OCI-LY7 (cell line): Measurements from ENCODE around the gene ZC3H12D. TPM values are rescaled to one million over a fixed set of nuclear protein-coding genes. Genes with fewer than 3 reads are reported as not detected.

ENCODE experiments used
- BruUV-seq: library from RNA; stranded (reverse); fragments of 400-500 nt; replicated peaks from 2 replicates; lab custom pipeline; 2021; lab: Mats Ljungman, UMichigan
- CTCF ChIA-PET: fragments of 300-600 bp; sonication (Branson Sonifier 250); formaldehyde crosslinking; loops from one replicate; lab custom pipeline; 2022; ENCODE audit warnings: antibody characterized with exemption; ENCODE audit not compliant: unreplicated experiment; lab: Charles Lee
- POLR2A ChIA-PET: fragments of 300-600 bp; sonication (Branson Sonifier 250); formaldehyde crosslinking; loops from one replicate; lab custom pipeline; 2022; ENCODE audit warnings: antibody characterized with exemption; lab: Charles Lee
- DNase-seq: peaks from one replicate; pipeline ENCODE4 v3.0.0-alpha.2; 2015; ENCODE audit warnings: low spot score
- H2AFZ ChIP-seq: fragments of 200-600 bp; sonication (generic), shearing (Covaris generic); 2 replicates; pipeline ENCODE4 v1.6.1; 2014; ENCODE audit warnings: mild to moderate bottlenecking, antibody characterized with exemption, low read length, moderate library complexity
- H3K27ac ChIP-seq: fragments of 200-600 bp; sonication (generic); 2 replicates; pipeline ENCODE4 v1.5.1; 2014; ENCODE audit warnings: mixed run types, low read depth, mild to moderate bottlenecking, moderate library complexity, low read length, inconsistent platforms; ENCODE audit not compliant: poor library complexity, severe bottlenecking
- H3K36me3 ChIP-seq: fragments of 200-600 bp; sonication (generic); 2 replicates; pipeline ENCODE4 v1.6.1; 2014; ENCODE audit warnings: mild to moderate bottlenecking, antibody characterized with exemption, low read length, moderate library complexity, mixed read lengths; ENCODE audit not compliant: insufficient read depth
- H3K4me1 ChIP-seq: fragments of 200-600 bp; sonication (generic); 2 replicates; pipeline ENCODE4 v1.5.1; 2014; ENCODE audit warnings: mild to moderate bottlenecking, low read length; ENCODE audit not compliant: insufficient read depth, poor library complexity, severe bottlenecking
- H3K4me2 ChIP-seq: fragments of 200-600 bp; sonication (generic); 2 replicates; pipeline ENCODE4 v1.6.1; 2014; ENCODE audit warnings: mild to moderate bottlenecking, low read length
- H3K4me3 ChIP-seq: fragments of 200-600 bp; sonication (generic); 2 replicates; pipeline ENCODE4 v1.5.1; 2014; ENCODE audit warnings: mild to moderate bottlenecking, low read depth, low read length; ENCODE audit not compliant: poor library complexity, severe bottlenecking
- H3K79me2 ChIP-seq: fragments of 200-600 bp; sonication (generic); 2 replicates; pipeline ENCODE4 v1.6.1; 2016; ENCODE audit warnings: low read depth, mild to moderate bottlenecking, low read length, moderate library complexity, mixed read lengths; ENCODE audit not compliant: insufficient read depth
- H3K9me2 ChIP-seq: fragments of 200-600 bp; sonication (generic); 2 replicates; pipeline ENCODE4 v1.6.1; 2016; ENCODE audit warnings: mild to moderate bottlenecking, low read length, mixed read lengths; ENCODE audit not compliant: insufficient read depth
- H3K9me3 ChIP-seq: fragments of 200-600 bp; sonication (generic); 2 replicates; pipeline ENCODE4 v1.6.1; 2014; ENCODE audit warnings: mild to moderate bottlenecking, mixed run types, low read length, mixed read lengths
- H4K20me1 ChIP-seq: fragments of 200-600 bp; sonication (generic); 2 replicates; pipeline ENCODE4 v1.6.1; 2014; ENCODE audit warnings: mild to moderate bottlenecking, antibody characterized with exemption, low read length, moderate library complexity, mixed read lengths; ENCODE audit not compliant: insufficient read depth
- EZH2phosphoT487 ChIP-seq: fragments of 200-600 bp; sonication (generic); IDR thresholded peaks from 2 replicates; pipeline ENCODE4 v1.6.1; 2018; ENCODE audit warnings: low read depth, borderline replicate concordance, mild to moderate bottlenecking, mixed run types, antibody characterized with exemption, low read length, moderate library complexity, mixed read lengths
- intact Hi-C: fragments of 100-400 bp; cut with micrococcal nuclease; formaldehyde crosslinking; loops from one replicate; pipeline ENCODE4 v1.10.0; 2022; ENCODE audit not compliant: unreplicated experiment
- total RNA-seq, 2 experiments: library from RNA; depleted of rRNA in 1 of 2; stranded (reverse); fragments of >200 nt in 1 of 2; shearing (Covaris generic) in 1 of 2; gene quantifications; 2 replicates each; pipeline ENCODE4 v1.2.3, GENCODE V29; 2014 to 2022
- TF ChIP-seq, protein P1 (sequence below): fragments of 200-600 bp; sonication (generic); conservative IDR thresholded peaks from 2 replicates; pipeline ENCODE4 v1.5.1; 2014; ENCODE audit warnings: mild to moderate bottlenecking, antibody characterized with exemption, low read length, moderate library complexity, mixed read lengths

Gene ZC3H12D
- total RNA-seq, 2 experiments from 2014 or later, result 12.8 to 22.6 TPM

DNA sequence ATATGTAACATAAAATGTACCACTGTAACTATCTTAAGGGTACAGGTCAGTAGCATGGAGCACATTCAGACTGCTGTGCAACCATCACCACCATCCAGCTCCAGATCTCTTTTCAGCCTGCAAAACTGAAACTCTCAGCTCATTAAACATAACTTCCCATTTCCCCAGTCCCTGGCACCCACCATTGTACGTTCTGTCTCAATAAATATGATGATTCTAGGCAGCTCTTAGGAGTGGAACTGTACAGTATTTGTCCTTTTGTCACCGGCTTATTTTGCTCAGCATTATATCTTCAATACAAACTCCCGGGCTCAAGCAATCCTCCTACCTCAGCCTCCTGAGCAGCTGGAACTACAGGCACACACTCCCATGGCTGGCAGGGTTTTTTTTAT is 1.5 kb downstream of the ZC3H12D start:
- Histone ChIP-seq H3K4me3 (peak overlapping the region; percentile 74), H4K20me1 (no peaks in the 10 kb centered on the region), H3K36me3 (peaks cover 15% of the 10 kb centered on the region; the same call in 1 of the 2 replicates), H2AFZ (peak overlapping the region; percentile 96; the same call in 1 of the 2 replicates), H3K79me2 (peaks cover 36% of the 10 kb centered on the region), H3K4me2 (peak overlapping the region; percentile 87), H3K9me2 (no peaks in the 10 kb centered on the region), H3K4me1 (peaks cover 69% of the 10 kb centered on the region), H3K9me3 (no peaks in the 10 kb centered on the region), H3K27ac (peak overlapping the region; percentile 99)
- intact Hi-C loops, result no loop called here
- TF ChIP-seq, protein P1, sequence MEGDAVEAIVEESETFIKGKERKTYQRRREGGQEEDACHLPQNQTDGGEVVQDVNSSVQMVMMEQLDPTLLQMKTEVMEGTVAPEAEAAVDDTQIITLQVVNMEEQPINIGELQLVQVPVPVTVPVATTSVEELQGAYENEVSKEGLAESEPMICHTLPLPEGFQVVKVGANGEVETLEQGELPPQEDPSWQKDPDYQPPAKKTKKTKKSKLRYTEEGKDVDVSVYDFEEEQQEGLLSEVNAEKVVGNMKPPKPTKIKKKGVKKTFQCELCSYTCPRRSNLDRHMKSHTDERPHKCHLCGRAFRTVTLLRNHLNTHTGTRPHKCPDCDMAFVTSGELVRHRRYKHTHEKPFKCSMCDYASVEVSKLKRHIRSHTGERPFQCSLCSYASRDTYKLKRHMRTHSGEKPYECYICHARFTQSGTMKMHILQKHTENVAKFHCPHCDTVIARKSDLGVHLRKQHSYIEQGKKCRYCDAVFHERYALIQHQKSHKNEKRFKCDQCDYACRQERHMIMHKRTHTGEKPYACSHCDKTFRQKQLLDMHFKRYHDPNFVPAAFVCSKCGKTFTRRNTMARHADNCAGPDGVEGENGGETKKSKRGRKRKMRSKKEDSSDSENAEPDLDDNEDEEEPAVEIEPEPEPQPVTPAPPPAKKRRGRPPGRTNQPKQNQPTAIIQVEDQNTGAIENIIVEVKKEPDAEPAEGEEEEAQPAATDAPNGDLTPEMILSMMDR, result no peak
- TF ChIP-seq EZH2phosphoT487, result no peak
- DNase-seq, result peak; percentile 52
- ChIA-PET POLR2A (interaction anchor here (0.6 to 4.6 kb wide), 12 partner anchors 19 to 417 kb away, joined by 3 to 16 read pairs (median 3); partner anchors contain the start of gene PPIL4), CTCF (interaction anchor here (1.0 to 1.7 kb wide), 4 partner anchors 9 to 167 kb away, joined by 3 to 7 read pairs (median 3); no protein-coding TSS in a partner anchor)
- BruUV-seq, result no TSS peak

DNA sequence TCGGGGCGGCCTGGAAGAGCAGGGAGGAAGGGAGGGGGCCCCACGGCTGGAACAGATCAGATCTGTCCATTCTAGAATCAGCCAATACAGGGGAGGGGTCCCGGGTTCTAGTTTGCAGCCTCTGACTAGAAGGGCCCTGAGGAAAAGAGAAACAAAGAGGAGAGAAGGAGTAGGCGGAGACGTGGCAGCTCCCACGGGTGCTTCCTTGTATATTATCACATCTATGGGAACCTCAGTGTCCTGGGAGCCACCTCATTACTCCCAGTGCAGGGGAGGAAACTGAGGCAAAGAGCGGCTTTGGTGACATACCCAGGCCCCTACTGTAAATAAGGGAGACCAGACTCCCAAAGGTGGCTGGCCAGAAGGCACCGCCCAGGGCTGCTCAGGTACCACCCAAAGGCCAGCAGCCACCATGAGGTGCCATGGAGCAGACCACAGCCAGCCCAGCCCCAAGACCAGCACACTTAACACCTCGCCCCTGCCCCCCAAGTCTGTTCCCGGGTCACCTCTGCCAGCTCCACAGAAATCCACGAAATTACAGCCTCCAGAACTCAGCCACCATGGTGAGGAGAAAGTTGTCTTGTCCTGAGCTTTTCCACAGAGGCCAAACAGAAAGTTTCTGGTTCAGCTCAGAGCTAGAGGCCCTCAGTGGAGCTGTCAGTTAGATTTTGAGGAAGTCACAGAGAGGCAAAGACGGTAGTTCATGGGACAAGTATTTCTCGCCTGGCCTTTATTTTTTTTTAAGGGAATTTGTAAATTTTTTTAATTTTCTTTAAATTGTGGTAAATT is 2.1 kb downstream of the ZC3H12D start:
- TSS peak; percentile 75 for BruUV-seq
- H2AFZ ChIP-seq, result peak overlapping the region; percentile 96; the same call in 1 of the 2 replicates
- peak; percentile 69 for DNase-seq

More for the DNA sequence above, 2.1 kb downstream of the ZC3H12D start:
- ChIA-PET CTCF (interaction anchor here (1.0 to 1.7 kb wide), 4 partner anchors 8 to 166 kb away, joined by 3 to 7 read pairs (median 3); no protein-coding TSS in a partner anchor), POLR2A (interaction anchor here (0.6 to 1.0 kb wide), 9 partner anchors 18 to 271 kb away, joined by 3 to 5 read pairs (median 3); partner anchors contain the start of gene PPIL4)
- H3K9me3 ChIP-seq, result no peaks in the 10 kb centered on the region
- peak overlapping the region; percentile 99 for H3K27ac ChIP-seq
- H3K4me3 ChIP-seq, result peak overlapping the region; percentile 74
- H4K20me1 ChIP-seq, result no peaks in the 10 kb centered on the region
- no peak for TF ChIP-seq EZH2phosphoT487
- TF ChIP-seq, protein P1, result 0 out of 2 replicates have a peak, but pooled peaks have one; percentile 13
- no peaks in the 10 kb centered on the region for H3K9me2 ChIP-seq
- peaks cover 42% of the 10 kb centered on the region for H3K79me2 ChIP-seq
- intact Hi-C loops, result no loop called here
- H3K4me2 ChIP-seq, result peak overlapping the region; percentile 87
- H3K4me1 ChIP-seq, result peaks cover 75% of the 10 kb centered on the region
- peaks cover 15% of the 10 kb centered on the region; the same call in 1 of the 2 replicates for H3K36me3 ChIP-seq
